Measurements from ENCODE around the gene ATP13A4. TPM values are rescaled to one million over a fixed set of nuclear protein-coding genes. Genes with fewer than 3 reads are reported as not detected.

The ATP13A4 gene
- polyA plus RNA-seq, 1 donor from 2014 or later = 6.2 TPM

- H2AFZ ChIP-seq (ENCODE audit: low read depth, low read length) = no peak overlapping the region
- no peak overlapping the region for H3K4me2 ChIP-seq (ENCODE audit: low read length)
- no peaks in the 10 kb centered on the region for H3K9me2 ChIP-seq (ENCODE audit: insufficient read depth, low read length)
- H3K36me3 ChIP-seq (ENCODE audit: insufficient read depth, low read length) = no peaks in the 10 kb centered on the region
- no peak overlapping the region for H3K9ac ChIP-seq (ENCODE audit: low read length)
- H4K20me1 ChIP-seq (ENCODE audit: insufficient read depth) = no peaks in the 10 kb centered on the region
- TF ChIP-seq EP300 (conservative IDR thresholded peaks at IDR 0.05; ENCODE audit: poor library complexity, severe bottlenecking) (no peak), POLR2AphosphoS5 (IDR thresholded peaks at IDR 0.05) (no peak), EZH2 (IDR thresholded peaks at IDR 0.05; ENCODE audit: borderline replicate concordance, insufficient read depth, low read length, poor library complexity, severe bottlenecking) (no peak), SMC3 (conservative IDR thresholded peaks at IDR 0.05; ENCODE audit: poor library complexity) (no peak), TAF1 (IDR thresholded peaks at IDR 0.05; ENCODE audit: low read depth) (no peak), MXI1 (conservative IDR thresholded peaks at IDR 0.05; ENCODE audit: poor library complexity, severe bottlenecking) (no peak), RAD21 (conservative IDR thresholded peaks at IDR 0.05) (no peak)
- H3K27me3 ChIP-seq (ENCODE audit: insufficient read depth, low read depth, low read length) = no peaks in the 10 kb centered on the region
- H3K4me3 ChIP-seq (ENCODE audit: low read length) = no peak overlapping the region
- no peaks in the 10 kb centered on the region for H3F3A ChIP-seq (ENCODE audit: insufficient read depth, low read length, poor library complexity, severe bottlenecking)
- no peaks in the 10 kb centered on the region for H3K79me2 ChIP-seq (replicated peaks; ENCODE audit: insufficient read depth, low read length)
- no peak overlapping the region for H3K27ac ChIP-seq (ENCODE audit: low read length)
- no peaks in the 10 kb centered on the region for H3K9me3 ChIP-seq (ENCODE audit: low read length)
Measured at GRCh38 chr3:193490580-193490979, 64.1 kb downstream of the ATP13A4 start.

GRCh38 chr3:193489949-193490348, 64.7 kb downstream of the ATP13A4 start:
- Histone ChIP-seq H2AFZ (ENCODE audit: low read depth, low read length) (no peak overlapping the region), H3K9me3 (ENCODE audit: low read length) (no peaks in the 10 kb centered on the region), H3K79me2 (replicated peaks; ENCODE audit: insufficient read depth, low read length) (no peaks in the 10 kb centered on the region), H3K9ac (ENCODE audit: low read length) (no peak overlapping the region), H3K36me3 (ENCODE audit: insufficient read depth, low read length) (no peaks in the 10 kb centered on the region), H3K4me3 (ENCODE audit: low read length) (no peak overlapping the region), H3K27me3 (ENCODE audit: insufficient read depth, low read depth, low read length) (no peaks in the 10 kb centered on the region), H3K27ac (ENCODE audit: low read length) (no peak overlapping the region), H4K20me1 (ENCODE audit: insufficient read depth) (no peaks in the 10 kb centered on the region), H3K9me2 (ENCODE audit: insufficient read depth, low read length) (no peaks in the 10 kb centered on the region), H3K4me2 (ENCODE audit: low read length) (no peak overlapping the region), H3F3A (ENCODE audit: insufficient read depth, low read length, poor library complexity, severe bottlenecking) (no peaks in the 10 kb centered on the region)
- TF ChIP-seq SMC3 (conservative IDR thresholded peaks at IDR 0.05; ENCODE audit: poor library complexity) = no peak
- no peak for TF ChIP-seq RAD21 (conservative IDR thresholded peaks at IDR 0.05)
- TF ChIP-seq POLR2AphosphoS5 (IDR thresholded peaks at IDR 0.05) = no peak
- TF ChIP-seq CTCF (IDR thresholded peaks at IDR 0.05; ENCODE audit: poor library complexity, severe bottlenecking) = no peak
- TF ChIP-seq EP300 (conservative IDR thresholded peaks at IDR 0.05; ENCODE audit: poor library complexity, severe bottlenecking) = no peak
- TF ChIP-seq EZH2 (IDR thresholded peaks at IDR 0.05; ENCODE audit: borderline replicate concordance, insufficient read depth, low read length, poor library complexity, severe bottlenecking) = no peak
- TF ChIP-seq REST (IDR thresholded peaks at IDR 0.05; ENCODE audit: borderline replicate concordance) = no peak
- TF ChIP-seq TAF1 (IDR thresholded peaks at IDR 0.05; ENCODE audit: low read depth) = no peak
- TF ChIP-seq MXI1 (conservative IDR thresholded peaks at IDR 0.05; ENCODE audit: poor library complexity, severe bottlenecking) = no peak
